Mucosa of stomach (tissue), 1 donor: Measurements from ENCODE around the gene TSPAN18.

ENCODE experiments used
- H3K27me3 ChIP-seq: one replicate; pipeline ENCODE4 v1.7.0; 2013; ENCODE audit warnings: mild to moderate bottlenecking, low read length; ENCODE audit not compliant: control insufficient read depth, insufficient read depth
- H3K36me3 ChIP-seq: one replicate; pipeline ENCODE4 v1.7.0; 2013; ENCODE audit warnings: low read length; ENCODE audit not compliant: control insufficient read depth, insufficient read depth
- H3K4me1 ChIP-seq: one replicate; pipeline ENCODE4 v1.7.0; 2013; ENCODE audit warnings: mild to moderate bottlenecking, low read length; ENCODE audit not compliant: control insufficient read depth, insufficient read depth
- H3K4me3 ChIP-seq: one replicate; pipeline ENCODE4 v1.7.0; 2013; ENCODE audit warnings: low read length
- H3K9ac ChIP-seq: one replicate; pipeline ENCODE4 v1.7.0; 2013; ENCODE audit warnings: mild to moderate bottlenecking, low read length, moderate library complexity
- H3K9me3 ChIP-seq: one replicate; pipeline ENCODE4 v1.7.0; 2013; ENCODE audit warnings: mild to moderate bottlenecking, low read length, moderate library complexity; ENCODE audit not compliant: control insufficient read depth
- donor health status: Pancreatic carcinoma.

The TSPAN18 gene

GRCh38 chr11:44798607-44798972 lies 71.8 kb downstream of the TSPAN18 start:
- H3K9ac ChIP-seq: no peak overlapping the region
- no peaks in the 10 kb centered on the region for H3K36me3 ChIP-seq
- H3K27me3 ChIP-seq: peaks cover 5% of the 10 kb centered on the region
- no peaks in the 10 kb centered on the region for H3K4me1 ChIP-seq
- no peaks in the 10 kb centered on the region for H3K9me3 ChIP-seq
- H3K4me3 ChIP-seq: no peak overlapping the region

- no peak overlapping the region for H3K4me3 ChIP-seq
- no peaks in the 10 kb centered on the region for H3K4me1 ChIP-seq
- H3K9ac ChIP-seq: no peak overlapping the region
- H3K36me3 ChIP-seq: no peaks in the 10 kb centered on the region
- no peaks in the 10 kb centered on the region for H3K9me3 ChIP-seq
- H3K27me3 ChIP-seq: peaks cover 4% of the 10 kb centered on the region
Observed at GRCh38 chr11:44799012-44799411, 72.2 kb downstream of the TSPAN18 start.

GRCh38 chr11:44802347-44802746 lies 75.6 kb downstream of the TSPAN18 start:
- no peak overlapping the region for H3K9ac ChIP-seq

GRCh38 chr11:44803009-44803408 lies 76.2 kb downstream of the TSPAN18 start:
- Histone ChIP-seq H3K4me1 (no peaks in the 10 kb centered on the region), H3K9me3 (no peaks in the 10 kb centered on the region)

More at GRCh38 chr11:44802347-44802746, 75.6 kb downstream of the TSPAN18 start:
- Histone ChIP-seq H3K9me3 (no peaks in the 10 kb centered on the region), H3K36me3 (no peaks in the 10 kb centered on the region), H3K4me1 (no peaks in the 10 kb centered on the region), H3K4me3 (no peak overlapping the region), H3K27me3 (peaks cover 3% of the 10 kb centered on the region)

GRCh38 chr11:44804449-44805437 lies 78.0 kb downstream of the TSPAN18 start:
- Histone ChIP-seq H3K4me3 (no peak overlapping the region), H3K27me3 (peaks cover 3% of the 10 kb centered on the region), H3K36me3 (no peaks in the 10 kb centered on the region), H3K9ac (no peak overlapping the region), H3K4me1 (no peaks in the 10 kb centered on the region), H3K9me3 (no peaks in the 10 kb centered on the region)

More at GRCh38 chr11:44803009-44803408, 76.2 kb downstream of the TSPAN18 start:
- Histone ChIP-seq H3K4me3 (no peak overlapping the region), H3K9ac (no peak overlapping the region), H3K27me3 (peaks cover 3% of the 10 kb centered on the region), H3K36me3 (no peaks in the 10 kb centered on the region)

GRCh38 chr11:44805596-44805995 lies 78.8 kb downstream of the TSPAN18 start:
- no peaks in the 10 kb centered on the region for H3K9me3 ChIP-seq
- no peaks in the 10 kb centered on the region for H3K36me3 ChIP-seq
- peaks cover 3% of the 10 kb centered on the region for H3K27me3 ChIP-seq
- peaks cover 2% of the 10 kb centered on the region for H3K4me1 ChIP-seq
- no peak overlapping the region for H3K9ac ChIP-seq
- no peak overlapping the region for H3K4me3 ChIP-seq

- no peaks in the 10 kb centered on the region for H3K36me3 ChIP-seq
- H3K4me1 ChIP-seq: peaks cover 9% of the 10 kb centered on the region
- no peak overlapping the region for H3K9ac ChIP-seq
- peaks cover 3% of the 10 kb centered on the region for H3K27me3 ChIP-seq
- no peak overlapping the region for H3K4me3 ChIP-seq
- no peaks in the 10 kb centered on the region for H3K9me3 ChIP-seq
Observed at GRCh38 chr11:44808053-44808753, 81.4 kb downstream of the TSPAN18 start.

GRCh38 chr11:44809283-44809682 lies 82.5 kb downstream of the TSPAN18 start:
- Histone ChIP-seq H3K36me3 (no peaks in the 10 kb centered on the region), H3K4me1 (peaks cover 9% of the 10 kb centered on the region), H3K4me3 (no peak overlapping the region), H3K27me3 (peaks cover 3% of the 10 kb centered on the region), H3K9ac (no peak overlapping the region), H3K9me3 (no peaks in the 10 kb centered on the region)

GRCh38 chr11:44811841-44812448 lies 85.2 kb downstream of the TSPAN18 start:
- H3K9me3 ChIP-seq: no peaks in the 10 kb centered on the region
- H3K36me3 ChIP-seq: no peaks in the 10 kb centered on the region
- no peak overlapping the region for H3K4me3 ChIP-seq
- H3K9ac ChIP-seq: no peak overlapping the region
- no peaks in the 10 kb centered on the region for H3K27me3 ChIP-seq
- H3K4me1 ChIP-seq: peaks cover 9% of the 10 kb centered on the region

- Histone ChIP-seq H3K9ac (no peak overlapping the region), H3K36me3 (no peaks in the 10 kb centered on the region), H3K4me1 (peaks cover 9% of the 10 kb centered on the region), H3K9me3 (no peaks in the 10 kb centered on the region), H3K27me3 (no peaks in the 10 kb centered on the region), H3K4me3 (no peak overlapping the region)
Observed at GRCh38 chr11:44812971-44813370, 86.2 kb downstream of the TSPAN18 start.

GRCh38 chr11:44813401-44813800 lies 86.6 kb downstream of the TSPAN18 start:
- H3K4me1 ChIP-seq: peaks cover 9% of the 10 kb centered on the region

More at GRCh38 chr11:44813401-44813800, 86.6 kb downstream of the TSPAN18 start:
- H3K9ac ChIP-seq: no peak overlapping the region
- no peaks in the 10 kb centered on the region for H3K9me3 ChIP-seq
- no peaks in the 10 kb centered on the region for H3K27me3 ChIP-seq
- no peaks in the 10 kb centered on the region for H3K36me3 ChIP-seq
- no peak overlapping the region for H3K4me3 ChIP-seq
